Activated naive CD4-positive, alpha-beta T cell treated with anti-CD3 and anti-CD28 coated beads for 36 hours (primary cell): ENCODE measurements around the gene MZT2A. TPM values are rescaled to one million over a fixed set of nuclear protein-coding genes. Genes with fewer than 3 reads are reported as not detected.
A peak's percentile ranks its signal among the peaks of the same experiment; 100 is the strongest.
"Not testable (repeated sequence)": the region's sequence is repeated elsewhere in the genome, so short reads cannot be mapped to it uniquely, and the experiment has no call there.

Experiments
- CTCF ChIA-PET: fragments of 350-600 bp; sonication (Branson Sonifier 250); formaldehyde crosslinking; loops from one replicate; lab custom pipeline; 2021; ENCODE audit warnings: antibody characterized with exemption; lab: Charles Lee
- DNase-seq: peaks from one replicate; pipeline ENCODE4 v3.0.0-alpha.2; 2020
- H3K27ac Mint-ChIP-seq: one replicate; pipeline ENCODE4 v1.8.0; 2021; ENCODE audit warnings: mild to moderate bottlenecking, mixed read lengths
- H3K27me3 Mint-ChIP-seq: one replicate; pipeline ENCODE4 v1.8.0; 2021; ENCODE audit warnings: low read depth, mixed read lengths
- H3K36me3 Mint-ChIP-seq: one replicate; pipeline ENCODE4 v1.8.0; 2021; ENCODE audit warnings: low read depth, mixed read lengths
- H3K4me1 Mint-ChIP-seq: one replicate; pipeline ENCODE4 v1.8.0; 2021; ENCODE audit warnings: low read depth, mixed read lengths
- H3K4me3 Mint-ChIP-seq: one replicate; pipeline ENCODE4 v1.8.0; 2021; ENCODE audit warnings: mild to moderate bottlenecking, moderate library complexity, mixed read lengths
- H3K9me3 Mint-ChIP-seq: one replicate; pipeline ENCODE4 v1.8.0; 2021; ENCODE audit warnings: mixed read lengths
- intact Hi-C: fragments of 100-400 bp; cut with micrococcal nuclease; formaldehyde crosslinking; loops from one replicate; pipeline ENCODE4 v1.15.1; 2023
- total RNA-seq, 2 experiments: library from RNA; stranded (reverse); gene quantifications; one replicate each; pipeline ENCODE4 v1.2.3, GENCODE V29; 2021

The MZT2A gene
- total RNA-seq, result 100 to 1,000 TPM; 230 to 231 TPM

- H3K9me3 Mint-ChIP-seq, DNase-seq, H3K27me3 Mint-ChIP-seq: not testable (repeated sequence)
- peak within 1 kb of the TSS; percentile 86 for H3K4me3 Mint-ChIP-seq
- peaks cover 25% of the 10 kb centered on the region for H3K36me3 Mint-ChIP-seq
- intact Hi-C loops, result loop anchor here (1.0 to 10.0 kb wide), 13 partner anchors 35 to 1309 kb away; partner anchors contain the start of genes CCDC74A, FAM168B, IMP4 and MZT2B
- CTCF ChIA-PET, result interaction anchor here (0.6 to 2.8 kb wide), 9 partner anchors 9 to 400 kb away, joined by 3 to 14 read pairs (median 4); partner anchors contain the start of gene CCDC74A
- H3K4me1 Mint-ChIP-seq, result peaks cover 40% of the 10 kb centered on the region
- H3K27ac Mint-ChIP-seq, result peak within 1 kb of the TSS; percentile 86
Observed at GRCh38 chr2:131492015-131492417, at the start of gene MZT2A. Gene MZT2A, minus strand, starts transcription at chr2:131492397. Its CDS starts 21 bp downstream, at chr2:131492376.

- intact Hi-C loops, DNase-seq, CTCF ChIA-PET, H3K27me3 Mint-ChIP-seq, H3K9me3 Mint-ChIP-seq, H3K36me3 Mint-ChIP-seq, H3K27ac Mint-ChIP-seq, H3K4me1 Mint-ChIP-seq, H3K4me3 Mint-ChIP-seq: not testable (repeated sequence)
Observed at GRCh38 chr2:131538856-131539255, 46.7 kb upstream of the MZT2A start.

- intact Hi-C loops, H3K4me1 Mint-ChIP-seq, DNase-seq, H3K9me3 Mint-ChIP-seq, H3K36me3 Mint-ChIP-seq, H3K27me3 Mint-ChIP-seq, CTCF ChIA-PET, H3K4me3 Mint-ChIP-seq, H3K27ac Mint-ChIP-seq: not testable (repeated sequence)
Observed at GRCh38 chr2:131536841-131537240, 44.6 kb upstream of the MZT2A start.

- H3K9me3 Mint-ChIP-seq, H3K4me1 Mint-ChIP-seq, DNase-seq, H3K4me3 Mint-ChIP-seq, H3K27me3 Mint-ChIP-seq, H3K36me3 Mint-ChIP-seq, CTCF ChIA-PET, H3K27ac Mint-ChIP-seq, intact Hi-C loops: not testable (repeated sequence)
Observed at GRCh38 chr2:131535951-131536826, 44.0 kb upstream of the MZT2A start.

- no peaks in the 10 kb centered on the region for H3K36me3 Mint-ChIP-seq
- H3K4me1 Mint-ChIP-seq, result no peaks in the 10 kb centered on the region
- no peak for DNase-seq
- intact Hi-C loops, result no loop called here
- H3K27ac Mint-ChIP-seq, result no peak overlapping the region
- CTCF ChIA-PET, result no interaction called here
- H3K27me3 Mint-ChIP-seq, result no peaks in the 10 kb centered on the region
- no peaks in the 10 kb centered on the region for H3K9me3 Mint-ChIP-seq
- H3K4me3 Mint-ChIP-seq, result no peak overlapping the region
Observed at GRCh38 chr2:131535526-131535925, 43.3 kb upstream of the MZT2A start.

GRCh38 chr2:131534965-131535364 is 42.8 kb upstream of the MZT2A start:
- H3K27ac Mint-ChIP-seq, H3K9me3 Mint-ChIP-seq, DNase-seq, H3K4me3 Mint-ChIP-seq, H3K27me3 Mint-ChIP-seq, H3K4me1 Mint-ChIP-seq, intact Hi-C loops, H3K36me3 Mint-ChIP-seq, CTCF ChIA-PET: not testable (repeated sequence)

GRCh38 chr2:131534317-131534672 is 42.1 kb upstream of the MZT2A start:
- H3K9me3 Mint-ChIP-seq, DNase-seq, H3K4me3 Mint-ChIP-seq, intact Hi-C loops, CTCF ChIA-PET, H3K27ac Mint-ChIP-seq, H3K4me1 Mint-ChIP-seq, H3K36me3 Mint-ChIP-seq, H3K27me3 Mint-ChIP-seq: not testable (repeated sequence)

GRCh38 chr2:131533609-131534316 is 41.6 kb upstream of the MZT2A start:
- H3K9me3 Mint-ChIP-seq, H3K27ac Mint-ChIP-seq, intact Hi-C loops, H3K36me3 Mint-ChIP-seq, H3K4me3 Mint-ChIP-seq, H3K4me1 Mint-ChIP-seq, CTCF ChIA-PET, DNase-seq, H3K27me3 Mint-ChIP-seq: not testable (repeated sequence)

GRCh38 chr2:131532723-131533608 is 40.8 kb upstream of the MZT2A start:
- CTCF ChIA-PET, H3K9me3 Mint-ChIP-seq, H3K36me3 Mint-ChIP-seq, H3K4me3 Mint-ChIP-seq, DNase-seq, H3K27ac Mint-ChIP-seq, H3K27me3 Mint-ChIP-seq, intact Hi-C loops: not testable (repeated sequence)
- H3K4me1 Mint-ChIP-seq, result peaks cover 11% of the 10 kb centered on the region

- intact Hi-C loops, H3K36me3 Mint-ChIP-seq, H3K9me3 Mint-ChIP-seq, CTCF ChIA-PET, H3K27ac Mint-ChIP-seq, H3K4me3 Mint-ChIP-seq, H3K27me3 Mint-ChIP-seq, DNase-seq: not testable (repeated sequence)
- H3K4me1 Mint-ChIP-seq, result peaks cover 13% of the 10 kb centered on the region
Observed at GRCh38 chr2:131531547-131532185, 39.5 kb upstream of the MZT2A start.

- H3K27ac Mint-ChIP-seq, H3K27me3 Mint-ChIP-seq, CTCF ChIA-PET, intact Hi-C loops, H3K9me3 Mint-ChIP-seq, H3K36me3 Mint-ChIP-seq, DNase-seq, H3K4me3 Mint-ChIP-seq: not testable (repeated sequence)
- peaks cover 13% of the 10 kb centered on the region for H3K4me1 Mint-ChIP-seq
Observed at GRCh38 chr2:131530626-131531344, 38.6 kb upstream of the MZT2A start.
